NCI-H446 treated with DMSO at 0.1 percent for 48 hours (cell line): ENCODE results near the gene CORO1C.

Experiments
- DNase-seq: peaks from one replicate; lab custom pipeline; 2025; lab: John Stamatoyannopoulos, UW

CORO1C gene

GRCh38 chr12:108615918-108616317 lies 115.4 kb downstream of the CORO1C start:
- DNase-seq, result no peak

- no peak for DNase-seq
Observed at GRCh38 chr12:108614639-108615038, 116.7 kb downstream of the CORO1C start.

- no peak for DNase-seq
Observed at GRCh38 chr12:108614041-108614440, 117.3 kb downstream of the CORO1C start.

- DNase-seq, result no peak
Observed at GRCh38 chr12:108613548-108613947, 117.8 kb downstream of the CORO1C start.

GRCh38 chr12:108612788-108613282 lies 118.5 kb downstream of the CORO1C start:
- DNase-seq, result no peak

- no peak for DNase-seq
Observed at GRCh38 chr12:108611884-108612415, 119.4 kb downstream of the CORO1C start.

- DNase-seq, result no peak
Observed at GRCh38 chr12:108610856-108611605, 120.3 kb downstream of the CORO1C start.

GRCh38 chr12:108610336-108610815 lies 120.9 kb downstream of the CORO1C start:
- no peak for DNase-seq

GRCh38 chr12:108609537-108610335 lies 121.6 kb downstream of the CORO1C start:
- no peak for DNase-seq

- DNase-seq, result no peak
Observed at GRCh38 chr12:108608616-108609015, 122.7 kb downstream of the CORO1C start.

GRCh38 chr12:108607981-108608600 lies 123.2 kb downstream of the CORO1C start:
- no peak for DNase-seq

GRCh38 chr12:108606492-108606891 lies 124.8 kb downstream of the CORO1C start:
- no peak for DNase-seq

- DNase-seq, result no peak
Observed at GRCh38 chr12:108605690-108606406, 125.5 kb downstream of the CORO1C start.

GRCh38 chr12:108605000-108605689 lies 126.2 kb downstream of the CORO1C start:
- no peak for DNase-seq

- no peak for DNase-seq
Observed at GRCh38 chr12:108604208-108604941, 126.9 kb downstream of the CORO1C start.

- DNase-seq, result no peak
Observed at GRCh38 chr12:108603743-108604142, 127.6 kb downstream of the CORO1C start.

GRCh38 chr12:108602976-108603704 lies 128.2 kb downstream of the CORO1C start:
- no peak for DNase-seq

- DNase-seq, result no peak
Observed at GRCh38 chr12:108602209-108602705, 129.1 kb downstream of the CORO1C start.

- DNase-seq, result no peak
Observed at GRCh38 chr12:108600702-108601007, 130.7 kb downstream of the CORO1C start.
